Measurements from ENCODE around the gene RPS6KC1. TPM values are rescaled to one million over a fixed set of nuclear protein-coding genes. Genes with fewer than 3 reads are reported as not detected.

RPS6KC1 gene
- total and polyA plus RNA-seq, 9 of the 15 experiments (the other 6 are each of a cell fraction or from before 2014, with no cell fraction given) = 4.3 to 34.6 (median 20.9) TPM

DNA sequence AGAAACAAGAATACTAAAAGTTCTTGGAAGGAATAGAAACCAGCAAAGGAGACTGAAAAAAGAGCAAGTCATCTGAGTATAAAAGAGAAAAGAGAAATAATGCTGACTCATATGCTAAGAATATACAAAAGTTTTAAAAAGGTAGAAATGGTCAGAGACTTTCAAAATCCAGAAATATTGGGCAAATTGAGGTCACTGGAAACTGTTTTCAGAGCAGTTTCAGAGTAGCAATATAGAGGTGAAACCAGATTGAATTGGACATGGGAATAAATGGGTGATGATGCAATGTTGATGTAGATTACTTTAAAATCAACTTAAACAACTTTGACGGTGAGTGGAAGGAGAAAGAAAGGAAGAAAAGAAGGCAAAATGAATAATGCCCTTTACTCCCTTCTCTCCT lies 1.8 kb upstream of the RPS6KC1 start (continued):
- TF ChIP-seq, protein P1, sequence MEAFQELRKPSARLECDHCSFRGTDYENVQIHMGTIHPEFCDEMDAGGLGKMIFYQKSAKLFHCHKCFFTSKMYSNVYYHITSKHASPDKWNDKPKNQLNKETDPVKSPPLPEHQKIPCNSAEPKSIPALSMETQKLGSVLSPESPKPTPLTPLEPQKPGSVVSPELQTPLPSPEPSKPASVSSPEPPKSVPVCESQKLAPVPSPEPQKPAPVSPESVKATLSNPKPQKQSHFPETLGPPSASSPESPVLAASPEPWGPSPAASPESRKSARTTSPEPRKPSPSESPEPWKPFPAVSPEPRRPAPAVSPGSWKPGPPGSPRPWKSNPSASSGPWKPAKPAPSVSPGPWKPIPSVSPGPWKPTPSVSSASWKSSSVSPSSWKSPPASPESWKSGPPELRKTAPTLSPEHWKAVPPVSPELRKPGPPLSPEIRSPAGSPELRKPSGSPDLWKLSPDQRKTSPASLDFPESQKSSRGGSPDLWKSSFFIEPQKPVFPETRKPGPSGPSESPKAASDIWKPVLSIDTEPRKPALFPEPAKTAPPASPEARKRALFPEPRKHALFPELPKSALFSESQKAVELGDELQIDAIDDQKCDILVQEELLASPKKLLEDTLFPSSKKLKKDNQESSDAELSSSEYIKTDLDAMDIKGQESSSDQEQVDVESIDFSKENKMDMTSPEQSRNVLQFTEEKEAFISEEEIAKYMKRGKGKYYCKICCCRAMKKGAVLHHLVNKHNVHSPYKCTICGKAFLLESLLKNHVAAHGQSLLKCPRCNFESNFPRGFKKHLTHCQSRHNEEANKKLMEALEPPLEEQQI (IDR thresholded peaks at IDR 0.05) = peak; percentile 15; the same call in 1 of the 2 replicates
- TF ChIP-seq HDAC2 (IDR thresholded peaks at IDR 0.05) = peak; percentile 73
- peak; percentile 60; the same call in 1 of the 2 replicates for TF ChIP-seq ZNF583 (CRISPR knock-in tag; IDR thresholded peaks at IDR 0.05)
- peak; percentile 85 for TF ChIP-seq SMAD3 (CRISPR knock-in tag; conservative IDR thresholded peaks at IDR 0.05)
- TF ChIP-seq, protein P2, sequence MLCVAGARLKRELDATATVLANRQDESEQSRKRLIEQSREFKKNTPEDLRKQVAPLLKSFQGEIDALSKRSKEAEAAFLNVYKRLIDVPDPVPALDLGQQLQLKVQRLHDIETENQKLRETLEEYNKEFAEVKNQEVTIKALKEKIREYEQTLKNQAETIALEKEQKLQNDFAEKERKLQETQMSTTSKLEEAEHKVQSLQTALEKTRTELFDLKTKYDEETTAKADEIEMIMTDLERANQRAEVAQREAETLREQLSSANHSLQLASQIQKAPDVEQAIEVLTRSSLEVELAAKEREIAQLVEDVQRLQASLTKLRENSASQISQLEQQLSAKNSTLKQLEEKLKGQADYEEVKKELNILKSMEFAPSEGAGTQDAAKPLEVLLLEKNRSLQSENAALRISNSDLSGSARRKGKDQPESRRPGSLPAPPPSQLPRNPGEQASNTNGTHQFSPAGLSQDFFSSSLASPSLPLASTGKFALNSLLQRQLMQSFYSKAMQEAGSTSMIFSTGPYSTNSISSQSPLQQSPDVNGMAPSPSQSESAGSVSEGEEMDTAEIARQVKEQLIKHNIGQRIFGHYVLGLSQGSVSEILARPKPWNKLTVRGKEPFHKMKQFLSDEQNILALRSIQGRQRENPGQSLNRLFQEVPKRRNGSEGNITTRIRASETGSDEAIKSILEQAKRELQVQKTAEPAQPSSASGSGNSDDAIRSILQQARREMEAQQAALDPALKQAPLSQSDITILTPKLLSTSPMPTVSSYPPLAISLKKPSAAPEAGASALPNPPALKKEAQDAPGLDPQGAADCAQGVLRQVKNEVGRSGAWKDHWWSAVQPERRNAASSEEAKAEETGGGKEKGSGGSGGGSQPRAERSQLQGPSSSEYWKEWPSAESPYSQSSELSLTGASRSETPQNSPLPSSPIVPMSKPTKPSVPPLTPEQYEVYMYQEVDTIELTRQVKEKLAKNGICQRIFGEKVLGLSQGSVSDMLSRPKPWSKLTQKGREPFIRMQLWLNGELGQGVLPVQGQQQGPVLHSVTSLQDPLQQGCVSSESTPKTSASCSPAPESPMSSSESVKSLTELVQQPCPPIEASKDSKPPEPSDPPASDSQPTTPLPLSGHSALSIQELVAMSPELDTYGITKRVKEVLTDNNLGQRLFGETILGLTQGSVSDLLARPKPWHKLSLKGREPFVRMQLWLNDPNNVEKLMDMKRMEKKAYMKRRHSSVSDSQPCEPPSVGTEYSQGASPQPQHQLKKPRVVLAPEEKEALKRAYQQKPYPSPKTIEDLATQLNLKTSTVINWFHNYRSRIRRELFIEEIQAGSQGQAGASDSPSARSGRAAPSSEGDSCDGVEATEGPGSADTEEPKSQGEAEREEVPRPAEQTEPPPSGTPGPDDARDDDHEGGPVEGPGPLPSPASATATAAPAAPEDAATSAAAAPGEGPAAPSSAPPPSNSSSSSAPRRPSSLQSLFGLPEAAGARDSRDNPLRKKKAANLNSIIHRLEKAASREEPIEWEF (CRISPR knock-in tag; IDR thresholded peaks at IDR 0.05) = peak; percentile 61; the same call in 1 of the 2 replicates
- peak; percentile 85 for TF ChIP-seq CEBPG (CRISPR knock-in tag; IDR thresholded peaks at IDR 0.05)
- peak; percentile 93 to 98 for TF ChIP-seq CEBPG (tag; conservative IDR thresholded peaks at IDR 0.05 in 1 of 2, IDR thresholded peaks at IDR 0.05 in 1 of 2)
- TF ChIP-seq ZNF316 (IDR thresholded peaks at IDR 0.05) = peak; percentile 100
- no peak for TF ChIP-seq NR2F6 (CRISPR knock-in tag; IDR thresholded peaks at IDR 0.05)
- TF ChIP-seq, protein P3, sequence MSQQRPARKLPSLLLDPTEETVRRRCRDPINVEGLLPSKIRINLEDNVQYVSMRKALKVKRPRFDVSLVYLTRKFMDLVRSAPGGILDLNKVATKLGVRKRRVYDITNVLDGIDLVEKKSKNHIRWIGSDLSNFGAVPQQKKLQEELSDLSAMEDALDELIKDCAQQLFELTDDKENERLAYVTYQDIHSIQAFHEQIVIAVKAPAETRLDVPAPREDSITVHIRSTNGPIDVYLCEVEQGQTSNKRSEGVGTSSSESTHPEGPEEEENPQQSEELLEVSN (IDR thresholded peaks at IDR 0.05; ENCODE audit: borderline replicate concordance in 1 of 2, extremely low read depth in 1 of 2, insufficient read depth in 1 of 2, insufficient read length in 1 of 2, low read depth in 1 of 2, low read length in 1 of 2, poor library complexity in 1 of 2, severe bottlenecking in 1 of 2) = no peak
- no peak for TF ChIP-seq PTRF (tag; IDR thresholded peaks at IDR 0.05)
- peak; percentile 95 for TF ChIP-seq MAFK (IDR thresholded peaks at IDR 0.05; ENCODE audit: low read length)
- TF ChIP-seq MEF2A (IDR thresholded peaks at IDR 0.05; ENCODE audit: control insufficient read depth, low read depth, low read length) = peak; percentile 40; the same call in 1 of the 2 replicates
- TF ChIP-seq, protein P4, sequence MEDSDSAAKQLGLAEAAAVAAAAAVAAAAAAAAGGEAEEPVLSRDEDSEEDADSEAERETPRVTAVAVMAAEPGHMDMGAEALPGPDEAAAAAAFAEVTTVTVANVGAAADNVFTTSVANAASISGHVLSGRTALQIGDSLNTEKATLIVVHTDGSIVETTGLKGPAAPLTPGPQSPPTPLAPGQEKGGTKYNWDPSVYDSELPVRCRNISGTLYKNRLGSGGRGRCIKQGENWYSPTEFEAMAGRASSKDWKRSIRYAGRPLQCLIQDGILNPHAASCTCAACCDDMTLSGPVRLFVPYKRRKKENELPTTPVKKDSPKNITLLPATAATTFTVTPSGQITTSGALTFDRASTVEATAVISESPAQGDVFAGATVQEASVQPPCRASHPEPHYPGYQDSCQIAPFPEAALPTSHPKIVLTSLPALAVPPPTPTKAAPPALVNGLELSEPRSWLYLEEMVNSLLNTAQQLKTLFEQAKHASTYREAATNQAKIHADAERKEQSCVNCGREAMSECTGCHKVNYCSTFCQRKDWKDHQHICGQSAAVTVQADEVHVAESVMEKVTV (CRISPR knock-in tag; IDR thresholded peaks at IDR 0.05) = 0 out of 2 replicates have a peak, but pooled peaks have one; percentile 24
- TF ChIP-seq, protein P5, sequence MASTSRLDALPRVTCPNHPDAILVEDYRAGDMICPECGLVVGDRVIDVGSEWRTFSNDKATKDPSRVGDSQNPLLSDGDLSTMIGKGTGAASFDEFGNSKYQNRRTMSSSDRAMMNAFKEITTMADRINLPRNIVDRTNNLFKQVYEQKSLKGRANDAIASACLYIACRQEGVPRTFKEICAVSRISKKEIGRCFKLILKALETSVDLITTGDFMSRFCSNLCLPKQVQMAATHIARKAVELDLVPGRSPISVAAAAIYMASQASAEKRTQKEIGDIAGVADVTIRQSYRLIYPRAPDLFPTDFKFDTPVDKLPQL (IDR thresholded peaks at IDR 0.05; ENCODE audit: extremely low read depth, insufficient read length) = no peak
- TF ChIP-seq GTF2A2 (tag; IDR thresholded peaks at IDR 0.05) = no peak
- TF ChIP-seq LEF1 (IDR thresholded peaks at IDR 0.05) = peak; percentile 63; the same call in 1 of the 2 replicates

All from K562 (cell line).